ENCODE data around the gene GGPS1.

DNA sequence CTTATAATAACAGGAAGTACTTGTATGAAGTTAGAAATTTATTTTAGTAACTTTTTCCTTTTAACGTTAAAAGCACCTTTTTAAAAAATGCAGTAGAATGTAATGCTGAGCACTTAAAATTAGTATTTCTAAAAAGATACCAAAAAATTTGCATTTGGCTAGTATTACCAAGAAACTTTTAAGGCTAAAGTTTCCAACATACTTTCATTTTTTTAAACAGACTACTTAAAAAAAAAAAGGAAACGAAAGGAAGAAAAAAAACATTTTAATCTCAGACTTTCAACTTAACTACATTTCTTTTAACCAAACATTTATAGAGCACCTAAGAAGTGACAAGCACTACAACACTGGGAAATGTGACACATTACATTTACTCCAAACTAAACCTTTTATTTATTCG is 3.2 kb upstream of the GGPS1 start:
- TF ChIP-seq, protein P1, sequence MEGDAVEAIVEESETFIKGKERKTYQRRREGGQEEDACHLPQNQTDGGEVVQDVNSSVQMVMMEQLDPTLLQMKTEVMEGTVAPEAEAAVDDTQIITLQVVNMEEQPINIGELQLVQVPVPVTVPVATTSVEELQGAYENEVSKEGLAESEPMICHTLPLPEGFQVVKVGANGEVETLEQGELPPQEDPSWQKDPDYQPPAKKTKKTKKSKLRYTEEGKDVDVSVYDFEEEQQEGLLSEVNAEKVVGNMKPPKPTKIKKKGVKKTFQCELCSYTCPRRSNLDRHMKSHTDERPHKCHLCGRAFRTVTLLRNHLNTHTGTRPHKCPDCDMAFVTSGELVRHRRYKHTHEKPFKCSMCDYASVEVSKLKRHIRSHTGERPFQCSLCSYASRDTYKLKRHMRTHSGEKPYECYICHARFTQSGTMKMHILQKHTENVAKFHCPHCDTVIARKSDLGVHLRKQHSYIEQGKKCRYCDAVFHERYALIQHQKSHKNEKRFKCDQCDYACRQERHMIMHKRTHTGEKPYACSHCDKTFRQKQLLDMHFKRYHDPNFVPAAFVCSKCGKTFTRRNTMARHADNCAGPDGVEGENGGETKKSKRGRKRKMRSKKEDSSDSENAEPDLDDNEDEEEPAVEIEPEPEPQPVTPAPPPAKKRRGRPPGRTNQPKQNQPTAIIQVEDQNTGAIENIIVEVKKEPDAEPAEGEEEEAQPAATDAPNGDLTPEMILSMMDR (IDR thresholded peaks at IDR 0.05) = no peak
- TF ChIP-seq POLR2A (IDR thresholded peaks at IDR 0.05) = no peak
- TF ChIP-seq POLR2AphosphoS5 (IDR thresholded peaks at IDR 0.05; ENCODE audit: insufficient read depth in 1 of 2, low read depth in 1 of 2) = no peak

All from vagina (tissue), 2 donors.